Measurements from ENCODE around the gene SYAP1.
A peak's percentile ranks its signal among the peaks of the same experiment; 100 is the strongest.
"Not testable (repeated sequence)": the region's sequence is repeated elsewhere in the genome, so short reads cannot be mapped to it uniquely, and the experiment has no call there.

The SYAP1 gene

DNA sequence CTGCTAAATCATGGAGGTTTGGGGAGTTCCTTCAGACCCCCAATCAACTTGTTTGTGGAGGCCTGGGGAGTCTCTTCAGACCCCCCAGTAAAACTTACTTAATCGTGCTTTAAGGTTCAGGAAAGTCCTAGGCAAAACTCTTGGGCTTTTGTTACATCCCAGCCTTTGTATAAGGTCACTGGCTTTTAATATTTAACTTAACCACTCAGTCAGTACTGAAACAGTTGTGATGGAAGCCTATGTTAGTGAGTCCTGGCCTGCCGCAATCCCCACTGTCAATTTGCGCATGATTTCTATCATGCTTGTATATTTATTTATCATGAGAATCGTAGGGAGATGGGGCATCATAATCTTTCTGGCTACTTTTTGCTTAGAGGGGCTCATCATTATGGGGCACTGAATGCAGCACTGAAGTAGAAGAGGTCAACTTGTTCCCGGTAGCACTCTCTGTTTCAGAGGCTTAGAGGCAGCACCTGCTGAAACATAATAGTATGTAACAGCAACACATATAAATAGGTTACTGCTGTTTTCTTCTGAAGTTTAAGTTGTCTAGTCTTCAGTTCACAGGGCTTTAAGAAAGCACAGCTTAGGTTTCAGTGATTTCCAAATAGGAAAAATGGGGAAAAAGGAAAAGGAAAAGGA lies 7.1 kb downstream of the SYAP1 start:
- not testable (repeated sequence) for DNase-seq

DNA sequence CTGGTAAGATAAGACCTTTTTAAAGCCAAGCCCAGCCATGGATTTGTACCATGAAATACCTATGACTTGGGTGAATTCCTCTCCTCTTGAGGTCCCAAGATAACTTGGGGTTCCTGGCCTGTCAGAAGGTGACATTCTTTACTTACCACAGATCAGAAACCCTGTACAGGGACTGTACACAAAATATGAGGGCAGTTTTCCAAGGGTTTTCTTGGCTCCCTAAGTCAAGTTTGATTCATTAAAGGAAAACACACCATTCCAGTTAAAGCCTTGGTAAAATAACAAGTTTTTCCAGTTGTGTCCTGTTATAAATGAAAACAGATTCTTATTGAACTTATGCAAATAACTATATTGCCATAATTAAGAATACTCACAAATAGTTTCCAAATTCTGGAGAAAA lies 8.2 kb downstream of the SYAP1 start:
- DNase-seq, result no peak

DNA sequence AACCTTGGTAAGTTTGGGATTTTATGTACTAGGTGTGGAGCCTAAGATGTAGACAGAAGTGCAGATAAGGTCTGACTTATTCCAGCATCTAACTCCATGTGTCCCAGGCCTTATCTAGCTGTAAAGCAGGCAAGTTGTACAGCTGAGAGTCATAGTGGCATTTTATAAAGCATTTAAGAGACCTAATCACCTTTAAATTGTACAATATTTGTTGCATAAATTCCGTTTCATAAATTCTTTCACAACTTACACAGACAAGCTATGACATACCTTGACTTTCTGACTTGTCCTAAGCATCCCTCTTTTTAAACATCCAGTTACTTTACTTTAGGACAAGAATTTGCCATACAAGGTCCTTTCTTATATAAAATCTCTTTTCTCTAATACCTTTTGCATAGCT lies 11.0 kb downstream of the SYAP1 start:
- DNase-seq, result no peak

DNA sequence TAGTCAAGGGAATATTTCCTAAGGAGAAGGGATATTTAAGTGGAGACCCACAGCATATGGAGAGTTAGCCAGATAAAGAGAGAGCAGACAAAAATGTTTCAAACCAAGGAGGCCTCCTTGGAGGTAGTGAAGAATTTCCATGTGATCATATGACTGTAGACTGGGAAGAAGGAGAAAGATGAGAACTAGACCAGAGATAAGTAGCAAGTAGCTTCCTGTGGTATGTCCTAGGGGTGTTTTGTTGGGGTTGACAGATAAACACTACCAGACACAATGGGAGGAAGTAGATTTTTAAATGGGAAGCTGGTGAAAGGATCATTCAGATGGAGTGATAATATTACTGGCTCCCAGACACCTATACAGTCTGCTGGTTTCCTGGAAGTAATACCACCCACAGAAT lies 13.6 kb downstream of the SYAP1 start:
- DNase-seq, result no peak

DNA sequence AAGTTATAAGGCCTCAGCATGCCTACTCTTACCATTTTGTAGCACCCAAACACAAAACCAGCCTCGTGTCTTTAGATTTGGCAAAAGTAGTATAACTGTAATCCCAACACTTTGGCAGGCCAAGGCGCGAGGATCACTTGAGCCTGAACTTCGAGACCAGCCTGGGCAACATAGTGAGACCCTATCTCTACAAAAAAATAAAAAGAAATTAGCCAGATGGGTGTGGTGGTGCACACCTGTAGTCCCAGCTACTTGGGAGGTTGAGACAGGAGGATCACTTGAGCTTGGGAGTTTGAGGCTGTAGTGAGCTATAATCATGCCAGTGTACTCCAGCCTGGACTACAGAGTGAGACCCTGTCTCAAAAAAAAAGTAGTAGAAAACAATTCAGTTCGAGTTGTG lies 17.6 kb downstream of the SYAP1 start:
- no peak for DNase-seq

DNA sequence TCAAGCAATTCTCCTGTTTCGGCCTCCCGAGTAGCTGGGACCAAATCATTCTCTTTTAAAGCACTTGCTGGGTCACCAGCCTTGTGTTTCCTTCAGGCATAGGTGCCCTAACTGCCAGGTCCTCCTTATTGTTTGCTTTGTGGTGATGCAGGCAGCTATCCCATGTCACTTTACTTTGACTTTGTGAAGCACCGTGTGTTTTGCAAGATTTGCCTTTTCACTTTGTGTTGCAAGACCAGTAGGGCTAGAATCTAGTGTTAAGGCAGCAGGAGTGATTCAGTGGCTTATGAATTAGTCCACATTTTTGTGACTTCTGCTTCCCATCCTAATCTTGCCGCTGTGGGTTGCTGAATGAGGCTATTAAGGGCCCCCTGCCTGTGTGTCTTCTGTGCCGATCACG lies 20.2 kb downstream of the SYAP1 start:
- no peak for DNase-seq

DNA sequence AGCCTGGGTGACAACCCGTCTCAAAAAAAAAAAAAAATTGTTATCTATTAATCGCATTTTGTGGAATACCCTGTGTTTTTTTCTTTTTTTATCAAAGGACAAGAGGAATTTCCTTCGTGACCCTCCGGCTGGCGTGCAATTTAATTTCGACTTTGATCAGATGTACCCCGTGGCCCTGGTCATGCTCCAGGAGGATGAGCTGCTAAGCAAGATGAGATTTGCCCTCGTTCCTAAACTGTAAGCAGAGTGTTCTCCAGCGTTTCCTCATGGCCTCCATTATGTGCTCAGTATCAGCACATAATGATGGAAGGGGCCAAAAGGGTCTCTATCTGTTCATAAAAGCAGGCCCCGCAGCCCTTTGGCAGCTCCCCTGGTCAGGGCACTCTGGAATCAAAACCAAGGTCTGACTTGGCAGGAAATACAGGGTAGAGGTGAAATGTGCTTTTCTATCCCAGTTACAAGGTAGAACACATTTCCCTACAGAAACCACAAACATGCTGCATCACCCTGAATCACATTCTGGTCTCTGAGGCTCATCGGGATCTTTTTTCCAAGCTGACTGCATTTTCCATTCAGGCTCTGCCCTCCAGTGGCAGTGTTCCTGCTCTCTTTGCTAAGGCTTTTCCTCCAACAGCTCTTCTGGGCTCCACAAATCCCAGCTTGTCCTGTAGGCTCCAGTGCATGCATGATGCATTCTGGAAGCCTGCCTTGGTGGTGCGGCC lies 24.4 kb downstream of the SYAP1 start:
- DNase-seq, result no peak

DNA sequence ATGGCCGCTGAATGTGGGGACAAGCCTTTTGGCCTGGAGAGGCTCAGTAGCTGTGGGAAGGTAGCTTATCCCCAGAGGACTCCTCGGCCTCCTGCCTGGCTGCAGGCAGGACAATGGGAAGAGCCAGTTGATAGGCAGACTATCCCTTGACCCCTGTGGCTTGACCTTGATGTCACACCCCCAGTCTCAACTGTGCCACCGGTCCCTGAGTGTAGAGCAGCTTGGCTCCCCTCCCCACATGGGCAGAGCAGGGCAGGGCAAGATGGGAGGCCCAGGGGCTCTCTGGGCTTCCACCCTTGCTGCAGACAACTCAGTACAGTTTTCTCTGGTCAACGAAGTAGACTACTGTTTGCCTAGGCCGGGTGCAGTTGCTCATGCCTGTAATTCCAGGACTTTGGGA lies 25.7 kb downstream of the SYAP1 start:
- DNase-seq, result no peak

DNA sequence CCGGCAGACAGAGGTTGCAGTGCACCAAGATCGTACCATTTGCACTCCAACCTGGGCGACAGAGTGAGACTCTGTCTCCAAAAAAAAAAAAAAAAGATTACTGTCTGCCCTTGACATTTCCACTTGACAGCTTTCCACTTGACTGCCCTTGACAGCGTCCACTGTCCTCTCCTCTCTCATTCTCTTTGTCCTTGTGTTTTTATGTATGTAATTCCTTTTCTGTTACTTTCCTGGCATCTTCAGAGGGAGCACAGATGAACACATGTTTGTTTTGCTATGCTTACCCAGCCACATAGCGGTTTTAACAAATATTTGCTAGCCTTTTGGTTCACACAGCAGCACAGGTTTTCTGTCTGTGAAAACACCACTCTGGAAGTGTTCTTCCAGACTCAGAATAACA lies 26.2 kb downstream of the SYAP1 start:
- DNase-seq, result no peak

DNA sequence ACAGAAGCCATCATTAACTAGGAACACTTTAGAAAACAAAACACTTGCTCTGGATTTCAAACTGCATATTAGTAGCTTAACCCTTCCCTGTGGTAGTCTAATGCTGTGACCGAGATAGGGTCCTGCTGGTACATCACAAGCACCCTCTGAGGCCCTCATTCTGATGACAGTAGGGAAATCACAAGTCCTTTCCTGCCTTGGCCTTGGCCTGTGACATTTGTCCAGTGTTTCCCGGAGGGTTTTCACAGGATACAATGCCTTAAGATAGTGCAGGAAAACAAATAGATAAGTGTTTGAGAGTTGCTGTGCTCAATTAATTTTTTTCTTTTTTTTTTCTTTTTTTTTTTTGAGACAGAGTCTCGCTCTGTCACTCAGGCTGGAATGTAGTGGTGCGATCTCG lies 29.0 kb downstream of the SYAP1 start:
- no peak for DNase-seq

DNA sequence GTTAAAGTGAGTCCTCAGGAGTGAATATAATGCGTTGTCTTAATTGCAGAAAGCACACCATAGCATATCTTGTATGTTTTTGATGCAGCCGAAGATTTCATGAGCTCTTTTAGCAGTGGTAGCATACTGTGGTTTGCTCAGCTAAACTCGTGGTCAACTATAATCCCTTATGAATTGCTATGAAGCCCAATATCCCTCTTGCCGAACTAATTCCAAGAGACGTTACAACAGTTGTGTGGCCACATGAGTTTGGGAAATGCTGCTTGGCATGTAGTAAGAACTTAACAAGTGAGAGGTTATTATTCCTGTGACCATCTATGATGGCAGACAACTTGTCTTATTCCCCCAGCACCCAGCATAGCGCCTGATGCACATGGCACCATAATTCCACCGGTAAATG lies 30.7 kb downstream of the SYAP1 start:
- no peak for DNase-seq

DNA sequence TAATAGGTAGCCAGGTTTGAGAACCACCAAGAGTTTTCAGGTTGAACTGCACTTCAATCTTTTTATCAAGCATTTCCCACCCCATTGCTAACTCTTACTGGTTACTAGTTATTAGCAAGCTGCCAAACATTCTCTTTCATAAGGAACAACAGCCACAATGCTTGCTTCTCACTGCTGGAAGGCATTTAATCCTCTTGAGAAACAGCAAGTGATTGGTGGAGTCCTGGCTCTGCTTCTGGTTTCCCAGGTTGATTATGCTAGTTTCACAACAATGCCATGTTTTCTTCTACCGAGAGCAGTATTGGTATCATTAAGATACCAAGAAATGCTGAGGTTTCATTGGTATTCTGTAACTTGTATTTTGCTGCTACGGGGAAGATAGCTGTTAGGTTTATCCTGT lies 34.6 kb downstream of the SYAP1 start:
- DNase-seq, result no peak

DNA sequence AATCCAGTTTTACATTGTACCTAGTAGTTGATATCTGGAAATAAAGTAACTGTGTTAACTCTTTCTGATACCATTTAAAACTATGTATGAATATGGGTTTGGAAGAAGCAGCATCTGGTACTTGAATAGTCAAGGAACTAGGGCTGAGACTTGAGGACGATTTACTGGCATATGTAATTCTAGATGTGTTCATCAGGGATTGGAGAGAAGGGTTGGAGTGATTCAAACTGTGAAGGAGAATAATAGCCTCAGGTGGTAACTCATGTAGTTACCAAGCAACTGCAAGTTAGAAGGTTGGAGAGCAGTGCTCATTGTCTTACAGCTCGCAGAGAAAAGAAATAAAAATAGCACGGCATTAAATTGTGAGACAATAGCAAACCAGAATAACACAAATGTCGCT lies 37.3 kb downstream of the SYAP1 start:
- DNase-seq, result no peak

DNA sequence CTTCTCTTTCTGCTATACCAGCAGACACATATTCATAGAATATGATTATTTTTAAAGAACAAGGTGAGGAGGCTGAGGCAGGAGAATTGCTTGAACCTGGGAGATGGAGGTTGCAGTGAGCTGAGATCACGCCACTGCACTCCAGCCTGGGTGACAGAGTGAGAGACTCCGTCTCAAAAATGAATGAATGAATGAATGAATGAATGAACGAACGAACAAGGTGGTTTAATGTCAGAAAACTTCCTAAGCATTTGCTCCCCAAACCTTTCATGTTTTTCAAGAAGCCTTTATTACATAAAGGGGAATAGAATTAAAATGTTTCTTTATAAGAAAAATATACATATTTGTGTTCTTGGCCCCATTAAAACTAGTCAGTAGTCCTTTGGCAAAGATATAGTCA lies 42.1 kb downstream of the SYAP1 start:
- not testable (repeated sequence) for DNase-seq

DNA sequence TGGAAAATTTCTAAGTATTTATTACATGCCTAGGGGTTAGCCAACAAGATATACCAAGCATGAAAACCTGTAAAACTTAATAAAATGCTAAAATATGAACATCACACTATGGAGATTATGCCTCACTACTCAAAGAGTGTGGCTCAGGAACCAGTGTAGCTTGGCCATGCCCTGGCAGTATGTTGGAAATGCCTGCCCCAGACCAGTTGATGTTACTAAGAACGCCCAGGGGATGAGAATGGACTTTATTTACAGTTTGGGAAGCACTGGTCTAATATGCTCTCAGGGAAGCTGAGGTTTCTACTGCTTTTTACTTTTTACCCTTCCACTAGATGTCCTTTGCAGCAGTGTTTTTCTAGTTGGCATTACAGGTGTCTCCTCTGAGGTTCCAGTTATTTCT lies 43.2 kb downstream of the SYAP1 start:
- no peak for DNase-seq

DNA sequence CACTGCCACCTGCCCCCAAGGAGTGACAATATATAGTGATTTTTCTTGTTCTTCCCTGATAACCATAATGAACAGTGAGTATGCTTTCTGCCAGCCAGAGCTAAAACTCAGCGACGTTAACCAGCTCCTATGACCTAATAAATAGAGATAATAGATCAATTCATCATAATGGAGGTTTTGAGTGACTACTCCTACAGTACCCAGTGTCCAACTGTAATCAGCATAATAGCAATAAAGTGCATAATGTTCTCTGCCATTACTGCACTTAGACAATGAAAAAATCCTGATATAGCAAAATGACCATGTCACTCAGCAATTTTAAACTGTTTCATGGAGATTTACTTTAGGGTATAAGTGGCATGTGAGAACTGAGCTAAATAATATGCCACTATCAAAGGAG lies 46.2 kb downstream of the SYAP1 start:
- DNase-seq, result no peak

DNA sequence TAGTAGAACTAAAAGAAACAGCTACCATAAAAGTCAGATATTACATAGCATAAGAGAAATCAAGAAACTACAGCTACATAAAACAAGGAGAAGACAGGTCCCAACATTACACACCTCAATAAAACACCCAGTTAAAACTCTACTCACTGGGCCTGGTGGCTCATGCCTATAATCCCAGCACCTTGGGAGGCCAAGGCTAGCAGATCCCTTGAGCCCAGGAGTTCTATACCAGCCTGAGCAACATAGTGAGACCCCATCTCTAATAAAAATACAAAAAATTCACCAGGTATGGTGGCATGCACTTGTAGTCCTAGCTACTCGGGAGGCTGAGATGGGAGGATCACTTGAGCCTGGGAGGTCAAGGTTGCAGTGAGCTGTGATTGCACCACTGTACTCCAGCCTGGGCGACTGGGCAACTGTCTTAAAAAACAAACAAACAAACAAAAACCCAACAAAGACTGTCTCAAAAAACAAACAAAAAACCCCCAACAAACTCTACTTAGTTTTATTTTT lies 51.6 kb downstream of the SYAP1 start:
- DNase-seq, result no peak

DNA sequence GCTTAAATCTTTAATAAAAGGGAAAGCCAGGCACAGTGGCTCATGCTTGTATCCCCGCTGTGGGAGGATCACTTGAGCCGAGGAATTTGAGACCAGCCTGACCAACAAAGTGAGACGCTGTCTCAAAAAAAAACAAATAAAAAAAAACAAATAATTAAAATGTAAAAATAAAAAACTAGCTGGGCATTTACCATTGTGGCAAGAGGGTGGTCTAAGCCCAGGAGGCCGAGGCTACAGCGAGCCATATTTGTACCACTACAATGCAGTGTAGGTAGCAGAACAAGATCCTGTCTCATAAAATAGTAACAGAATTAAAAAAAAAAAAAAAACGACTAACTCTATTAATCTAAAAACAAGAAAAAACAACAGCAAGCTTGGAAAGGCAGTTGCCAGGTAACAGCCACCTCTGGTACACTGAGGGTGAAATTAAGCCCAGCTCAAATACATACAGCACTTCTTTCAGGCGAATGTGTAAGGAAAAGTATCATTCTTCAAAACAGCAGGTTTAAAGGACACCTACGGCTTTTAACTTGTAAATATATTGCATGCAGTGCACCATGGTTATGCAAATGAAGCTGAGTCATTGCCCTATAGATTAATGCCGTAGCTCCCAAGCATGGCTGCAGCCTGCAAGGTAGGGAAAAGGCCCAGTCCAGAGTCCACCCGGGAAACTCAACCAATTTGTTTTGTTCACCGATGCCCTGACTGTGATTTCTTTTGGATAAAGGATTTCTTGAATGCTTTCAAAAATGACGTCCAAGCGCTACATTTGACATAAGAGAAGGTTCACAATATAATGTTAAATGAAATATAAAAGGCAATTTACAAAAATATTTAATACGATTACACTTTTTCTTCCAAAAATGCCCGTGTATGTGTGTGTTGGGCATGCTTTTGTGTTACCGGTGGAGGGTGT lies 52.3 kb downstream of the SYAP1 start:
- DNase-seq, result peak; percentile 38

DNA sequence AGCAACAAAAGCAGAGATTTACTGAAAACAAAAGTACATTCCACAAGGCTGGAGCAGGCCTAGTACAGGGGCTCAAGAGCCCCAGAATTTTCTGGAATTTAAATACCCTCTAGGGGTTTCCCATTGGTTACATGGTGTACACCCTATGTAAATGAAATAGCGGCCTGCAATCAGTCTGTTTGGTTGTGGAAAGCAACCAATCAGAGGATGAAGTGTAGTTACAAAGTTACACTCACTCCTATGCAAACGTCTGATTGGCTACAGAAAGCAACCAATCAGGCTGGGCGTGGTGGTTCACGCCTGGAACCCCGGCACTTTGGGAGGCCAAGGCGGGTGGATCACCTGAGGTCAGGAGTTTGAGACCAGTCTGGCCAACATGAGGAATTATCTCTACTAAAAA lies 53.0 kb downstream of the SYAP1 start:
- DNase-seq, result no peak

DNA sequence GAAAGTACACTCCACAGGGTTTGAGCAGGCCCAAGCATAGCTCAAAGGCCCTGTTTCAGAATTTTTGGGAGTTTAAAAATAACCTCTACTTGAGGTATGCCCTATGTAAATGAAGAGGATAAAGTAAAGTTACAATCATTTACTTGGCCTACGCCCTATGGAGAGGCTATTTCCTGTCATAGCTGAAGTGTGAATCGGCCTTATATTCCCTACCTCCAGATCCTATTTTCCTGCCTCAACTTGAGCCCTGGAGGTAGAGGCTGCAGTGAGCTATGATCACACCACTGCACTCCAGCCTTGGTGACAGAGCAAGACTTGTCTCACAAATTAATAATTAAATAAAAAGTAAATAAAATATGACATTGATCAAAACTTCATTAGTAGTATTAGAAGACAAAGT lies 55.3 kb downstream of the SYAP1 start:
- no peak for DNase-seq

DNA sequence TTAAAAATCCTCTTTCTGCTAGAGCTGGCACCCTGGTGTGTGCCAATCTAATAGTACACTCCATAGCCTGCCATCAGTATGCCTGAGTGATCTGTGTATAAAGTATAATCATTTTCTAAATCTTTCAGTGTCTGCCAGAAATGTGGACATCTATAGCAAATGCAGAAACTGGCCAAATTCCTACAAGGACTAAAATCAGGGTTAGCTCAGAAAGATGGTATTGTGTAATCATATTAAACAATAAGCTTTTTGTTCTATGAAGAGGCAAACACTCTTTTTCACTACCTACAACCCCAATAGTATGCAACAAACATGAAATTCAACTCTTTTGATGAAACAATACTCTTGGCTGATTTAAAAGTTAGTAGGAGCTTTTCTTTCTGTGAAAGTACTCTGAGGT lies 59.1 kb downstream of the SYAP1 start:
- DNase-seq, result no peak

DNA sequence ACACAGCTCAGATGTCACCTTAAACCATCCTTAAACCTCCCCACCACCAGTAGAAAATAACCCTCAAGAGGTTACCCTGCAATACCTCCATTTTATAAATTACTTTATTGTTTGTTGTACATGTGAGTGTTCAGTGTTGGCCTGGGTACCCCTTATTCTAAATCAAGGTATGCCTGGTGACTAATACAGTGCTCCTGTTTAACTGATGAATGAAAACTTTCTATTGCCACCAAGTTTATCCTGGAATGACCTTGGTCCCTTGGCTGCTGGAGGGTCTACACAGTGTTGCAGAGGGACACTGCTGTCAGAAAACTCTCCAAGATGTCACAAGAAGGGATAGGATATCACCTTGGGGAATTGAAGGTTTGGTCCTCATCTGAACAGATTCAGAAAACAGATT lies 59.6 kb downstream of the SYAP1 start:
- no peak for DNase-seq

DNA sequence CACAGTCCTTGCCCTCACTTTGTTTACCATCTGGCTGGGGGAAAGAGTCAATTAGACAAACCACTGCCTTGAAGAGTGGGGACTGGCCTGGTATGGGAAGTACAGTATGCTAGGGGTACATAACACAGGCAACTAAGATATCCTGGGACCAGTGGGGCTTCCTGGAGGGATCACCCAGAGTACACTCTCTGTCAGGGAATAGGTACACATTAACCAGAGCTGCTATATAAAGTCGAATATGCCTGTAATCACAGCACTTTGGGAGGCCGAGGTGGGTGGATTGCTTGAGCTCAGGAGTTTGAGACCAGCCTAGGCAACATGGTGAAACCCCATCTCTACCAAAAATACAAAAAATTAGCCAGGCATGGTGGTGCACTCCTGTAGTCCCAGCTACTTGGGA lies 60.4 kb downstream of the SYAP1 start:
- not testable (repeated sequence) for DNase-seq

DNA sequence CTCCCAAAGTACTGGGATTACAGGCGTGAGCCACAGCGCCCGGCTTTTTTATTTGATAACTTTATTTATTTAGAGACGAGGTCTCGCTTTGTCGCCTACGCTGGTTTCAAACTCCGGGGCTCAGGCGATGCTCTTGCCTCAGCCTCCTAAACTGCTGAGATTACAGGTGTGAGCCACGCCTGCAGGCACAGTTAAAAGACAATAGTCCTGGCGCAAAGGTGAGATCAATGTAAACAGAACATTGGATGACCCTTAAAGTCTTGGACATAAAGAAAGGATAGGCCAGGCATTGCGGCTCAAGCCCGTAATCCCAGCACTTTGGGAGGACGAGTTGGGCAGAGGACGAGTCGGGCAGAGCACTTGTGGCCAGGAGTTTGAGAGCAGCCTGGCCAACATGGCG lies 64.0 kb downstream of the SYAP1 start:
- DNase-seq, result no peak

Data from NCI-H146 (cell line).